Embryonic facial prominence (tissue), 1 donor: ENCODE measurements around the gene ORM1.

ENCODE experiments used
- DNase-seq: peaks from one replicate; pipeline ENCODE4 v3.0.0-alpha.2; 2016; ENCODE audit errors: extremely low spot score

Gene ORM1

GRCh38 chr9:114287763-114288192, 35.1 kb upstream of the ORM1 start:
- DNase-seq = no peak

GRCh38 chr9:114288193-114289091, 34.5 kb upstream of the ORM1 start:
- DNase-seq = no peak

GRCh38 chr9:114289106-114289505, 33.8 kb upstream of the ORM1 start:
- no peak for DNase-seq

GRCh38 chr9:114289571-114290481, 33.1 kb upstream of the ORM1 start:
- DNase-seq = no peak

GRCh38 chr9:114290561-114290986, 32.3 kb upstream of the ORM1 start:
- DNase-seq = no peak

GRCh38 chr9:114291064-114291474, 31.8 kb upstream of the ORM1 start:
- no peak for DNase-seq

- no peak for DNase-seq
Observed at GRCh38 chr9:114291886-114292590, 30.9 kb upstream of the ORM1 start.

GRCh38 chr9:114294664-114295063, 28.2 kb upstream of the ORM1 start:
- DNase-seq = no peak

- no peak for DNase-seq
Observed at GRCh38 chr9:114296338-114296737, 26.6 kb upstream of the ORM1 start.

- DNase-seq = no peak
Observed at GRCh38 chr9:114299286-114300152, 23.4 kb upstream of the ORM1 start.

GRCh38 chr9:114300153-114300845, 22.6 kb upstream of the ORM1 start:
- no peak for DNase-seq

GRCh38 chr9:114300846-114301797, 21.8 kb upstream of the ORM1 start:
- DNase-seq = no peak

GRCh38 chr9:114301798-114302565, 20.9 kb upstream of the ORM1 start:
- DNase-seq = no peak

GRCh38 chr9:114302727-114303126, 20.2 kb upstream of the ORM1 start:
- no peak for DNase-seq

GRCh38 chr9:114303571-114303970, 19.3 kb upstream of the ORM1 start:
- no peak for DNase-seq

GRCh38 chr9:114303977-114304376, 18.9 kb upstream of the ORM1 start:
- DNase-seq = no peak

GRCh38 chr9:114304416-114305188, 18.3 kb upstream of the ORM1 start:
- no peak for DNase-seq

- DNase-seq = no peak
Observed at GRCh38 chr9:114307899-114308267, 15.0 kb upstream of the ORM1 start.
